Astrocyte of the cerebellum (primary cell): Measurements from ENCODE around the gene NUDT16.
A peak's percentile ranks its signal among the peaks of the same experiment; 100 is the strongest.

Experiments
- DNase-seq: peaks from one replicate; pipeline ENCODE4 v3.0.0-alpha.2; 2011; ENCODE audit warnings: low read depth
- H3K4me3 ChIP-seq: 2 replicates; pipeline ENCODE4 v1.5.1; 2011; ENCODE audit warnings: mild to moderate bottlenecking, low read depth, low read length, moderate library complexity
- in situ Hi-C: cut with HindIII; loops from 2 replicates; pipeline ENCODE4 v1.10.0; 2017; ENCODE audit warnings: low sequenced_read_pairs
- TF ChIP-seq, protein P1 (sequence below): IDR thresholded peaks from 2 replicates; pipeline ENCODE4 v1.5.1; 2012; ENCODE audit warnings: low read length, low read depth, moderate library complexity, mild to moderate bottlenecking; ENCODE audit errors: missing control alignments

The NUDT16 gene

DNA sequence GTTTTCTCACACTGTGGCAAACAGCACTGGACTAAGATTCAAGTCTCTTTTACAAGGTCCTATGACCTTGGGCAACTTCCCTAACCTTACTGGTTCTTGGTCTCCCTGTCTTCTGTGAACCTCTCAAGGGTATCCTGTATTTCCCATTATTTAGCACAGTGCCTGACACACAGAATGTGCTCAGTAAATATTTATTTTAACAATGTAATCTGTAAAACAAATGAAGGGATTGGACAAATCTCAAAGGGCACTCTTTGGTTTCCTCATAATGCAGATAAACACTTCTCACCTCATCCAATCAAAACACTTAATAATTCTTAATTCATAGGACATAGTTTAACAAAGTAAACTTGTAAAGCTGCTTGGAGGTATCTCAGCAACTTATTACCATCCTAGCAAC, 12.8 kb downstream of the NUDT16 start:
- TF ChIP-seq, protein P1, sequence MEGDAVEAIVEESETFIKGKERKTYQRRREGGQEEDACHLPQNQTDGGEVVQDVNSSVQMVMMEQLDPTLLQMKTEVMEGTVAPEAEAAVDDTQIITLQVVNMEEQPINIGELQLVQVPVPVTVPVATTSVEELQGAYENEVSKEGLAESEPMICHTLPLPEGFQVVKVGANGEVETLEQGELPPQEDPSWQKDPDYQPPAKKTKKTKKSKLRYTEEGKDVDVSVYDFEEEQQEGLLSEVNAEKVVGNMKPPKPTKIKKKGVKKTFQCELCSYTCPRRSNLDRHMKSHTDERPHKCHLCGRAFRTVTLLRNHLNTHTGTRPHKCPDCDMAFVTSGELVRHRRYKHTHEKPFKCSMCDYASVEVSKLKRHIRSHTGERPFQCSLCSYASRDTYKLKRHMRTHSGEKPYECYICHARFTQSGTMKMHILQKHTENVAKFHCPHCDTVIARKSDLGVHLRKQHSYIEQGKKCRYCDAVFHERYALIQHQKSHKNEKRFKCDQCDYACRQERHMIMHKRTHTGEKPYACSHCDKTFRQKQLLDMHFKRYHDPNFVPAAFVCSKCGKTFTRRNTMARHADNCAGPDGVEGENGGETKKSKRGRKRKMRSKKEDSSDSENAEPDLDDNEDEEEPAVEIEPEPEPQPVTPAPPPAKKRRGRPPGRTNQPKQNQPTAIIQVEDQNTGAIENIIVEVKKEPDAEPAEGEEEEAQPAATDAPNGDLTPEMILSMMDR: no peak
- no peak for DNase-seq
- H3K4me3 ChIP-seq: no peak overlapping the region
- in situ Hi-C loops: no loop called here

DNA sequence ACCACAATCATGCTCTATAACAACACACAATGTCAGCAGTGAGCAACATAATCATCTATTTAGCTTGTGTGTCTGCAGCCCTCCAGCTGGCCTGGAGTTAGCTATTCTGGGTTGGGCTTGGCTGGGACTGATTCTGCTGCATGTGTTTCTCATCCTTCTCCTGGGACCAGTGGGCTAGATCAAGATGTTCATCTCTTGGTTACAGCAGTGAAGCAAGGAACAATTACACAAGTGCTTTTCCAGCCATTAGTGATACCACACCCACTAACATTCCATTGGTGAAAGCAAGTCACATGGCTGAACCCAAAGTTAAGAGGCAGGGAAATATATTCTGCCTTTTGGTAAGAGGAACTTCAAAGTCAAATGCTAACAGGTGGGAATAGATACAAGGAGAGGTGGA, 14.6 kb downstream of the NUDT16 start:
- DNase-seq: no peak
- in situ Hi-C loops: no loop called here
- TF ChIP-seq, protein P1: no peak
- H3K4me3 ChIP-seq: no peak overlapping the region

DNA sequence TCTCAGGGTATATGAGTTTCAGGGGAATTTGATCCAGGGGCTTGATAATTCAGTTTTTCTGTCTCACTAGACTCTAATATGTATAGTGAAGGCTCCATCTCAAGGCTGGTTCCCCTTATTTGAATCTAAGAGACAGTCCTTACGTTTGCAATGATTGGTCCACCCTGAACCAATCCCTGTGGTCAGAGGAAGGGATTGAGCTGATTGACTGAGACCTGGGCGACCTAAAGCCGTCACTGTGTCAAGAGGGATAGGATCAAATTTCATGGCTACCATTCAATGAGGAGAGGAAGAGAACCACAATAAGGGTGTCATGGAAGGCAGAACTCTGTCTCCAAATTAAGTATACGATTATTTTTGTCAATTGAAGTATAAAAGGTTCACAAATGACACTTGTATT, 16.3 kb downstream of the NUDT16 start:
- in situ Hi-C loops: no loop called here
- no peak for DNase-seq
- H3K4me3 ChIP-seq: no peak overlapping the region
- TF ChIP-seq, protein P1: no peak

DNA sequence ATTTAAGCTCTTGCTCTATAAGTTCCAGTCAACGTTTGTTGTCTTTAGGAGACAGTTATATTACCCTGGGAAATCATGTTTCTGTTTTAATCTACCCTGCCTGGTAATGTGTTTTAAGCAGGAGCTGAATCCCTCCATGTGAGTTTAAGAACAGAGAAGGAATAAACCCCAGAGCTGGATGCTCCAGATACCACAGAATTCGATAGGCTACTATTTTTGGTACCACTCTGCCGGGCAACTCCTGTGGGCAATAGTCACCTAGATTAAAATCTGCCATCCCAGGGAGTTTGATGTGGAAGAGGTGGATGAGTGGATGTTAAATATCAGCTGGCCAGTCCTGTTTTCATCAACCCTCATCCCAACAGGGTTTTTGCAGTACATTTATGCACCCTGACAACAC, 20.4 kb downstream of the NUDT16 start:
- in situ Hi-C loops: no loop called here
- DNase-seq: no peak
- no peak overlapping the region for H3K4me3 ChIP-seq
- TF ChIP-seq, protein P1: no peak

DNA sequence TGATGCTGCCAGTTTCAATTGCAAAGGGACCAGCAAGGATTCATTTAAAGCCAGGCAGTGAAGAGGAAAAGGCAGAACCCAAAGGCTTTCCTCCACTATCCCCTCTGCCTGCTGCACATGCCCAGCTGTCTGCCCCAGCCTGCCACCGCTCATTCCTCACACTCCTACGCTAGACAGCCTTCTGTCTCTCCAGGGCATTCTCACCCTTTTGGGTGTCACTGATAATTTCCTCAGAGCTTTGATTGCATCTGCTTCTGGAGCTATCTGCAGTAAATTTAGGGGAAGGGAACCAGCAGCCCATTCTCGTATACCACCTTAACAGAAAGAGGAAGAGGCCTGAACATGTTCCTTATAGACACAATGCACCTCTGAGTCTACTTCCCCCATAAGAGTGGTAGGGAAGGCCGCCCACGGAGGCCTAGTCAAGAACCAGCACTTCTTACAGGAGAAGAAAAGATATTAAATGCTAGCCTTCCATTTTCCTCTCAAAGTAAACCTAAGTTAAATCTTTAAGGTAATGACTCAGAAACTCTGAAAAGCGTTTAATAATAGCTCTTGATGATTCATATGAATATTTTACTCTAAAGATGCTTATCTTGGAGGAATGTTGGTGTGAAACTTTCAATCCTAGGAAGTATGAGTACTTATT, 20.9 kb downstream of the NUDT16 start:
- TF ChIP-seq, protein P1: no peak
- in situ Hi-C loops: no loop called here
- no peak overlapping the region for H3K4me3 ChIP-seq
- DNase-seq: peak; percentile 23

DNA sequence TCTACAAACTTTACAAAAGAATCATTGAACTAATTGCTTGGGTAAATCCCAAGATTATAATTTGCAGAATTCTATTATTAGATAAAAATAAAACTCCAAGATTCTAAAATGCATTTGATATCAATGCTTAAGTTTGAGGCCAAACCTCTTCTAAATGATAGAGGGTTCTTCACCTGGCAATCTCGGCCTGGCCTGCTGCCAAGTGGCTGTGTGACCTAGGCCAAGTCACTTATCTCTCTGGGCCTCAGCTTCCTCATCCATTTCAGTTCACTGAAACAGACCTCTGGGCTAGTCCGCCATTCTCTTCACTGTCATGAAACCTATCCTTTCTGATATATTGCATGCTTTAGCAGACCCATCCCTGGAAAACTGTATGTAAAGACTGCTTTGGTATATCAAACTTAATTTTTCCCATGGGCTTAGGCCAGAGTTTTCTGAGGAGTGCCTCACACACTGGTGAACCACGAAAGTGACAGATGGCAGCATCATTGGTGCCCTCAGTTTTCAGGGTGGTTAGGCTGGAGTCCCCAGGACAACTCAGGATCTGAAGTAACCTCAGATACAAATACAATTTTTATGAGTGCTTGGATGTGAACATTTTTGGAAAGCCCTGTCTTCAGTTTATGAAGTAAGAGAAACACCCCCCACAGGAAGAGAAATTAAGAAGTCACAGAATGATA, 21.8 kb downstream of the NUDT16 start:
- no peak overlapping the region for H3K4me3 ChIP-seq
- no peak for DNase-seq
- in situ Hi-C loops: no loop called here
- TF ChIP-seq, protein P1: no peak
